GM18867 (cell line): Measurements from ENCODE around the gene FLVCR1.
"Not testable (repeated sequence)": the region's sequence is repeated elsewhere in the genome, so short reads cannot be mapped to it uniquely, and the experiment has no call there.

Experiments used
- ATAC-seq: cut with Tn5 transposase; IDR thresholded peaks from one replicate; pipeline ENCODE4 v1.9.1; 2021; ENCODE audit warnings: mild to moderate bottlenecking, moderate library complexity; ENCODE audit not compliant: unreplicated experiment

FLVCR1 gene

DNA sequence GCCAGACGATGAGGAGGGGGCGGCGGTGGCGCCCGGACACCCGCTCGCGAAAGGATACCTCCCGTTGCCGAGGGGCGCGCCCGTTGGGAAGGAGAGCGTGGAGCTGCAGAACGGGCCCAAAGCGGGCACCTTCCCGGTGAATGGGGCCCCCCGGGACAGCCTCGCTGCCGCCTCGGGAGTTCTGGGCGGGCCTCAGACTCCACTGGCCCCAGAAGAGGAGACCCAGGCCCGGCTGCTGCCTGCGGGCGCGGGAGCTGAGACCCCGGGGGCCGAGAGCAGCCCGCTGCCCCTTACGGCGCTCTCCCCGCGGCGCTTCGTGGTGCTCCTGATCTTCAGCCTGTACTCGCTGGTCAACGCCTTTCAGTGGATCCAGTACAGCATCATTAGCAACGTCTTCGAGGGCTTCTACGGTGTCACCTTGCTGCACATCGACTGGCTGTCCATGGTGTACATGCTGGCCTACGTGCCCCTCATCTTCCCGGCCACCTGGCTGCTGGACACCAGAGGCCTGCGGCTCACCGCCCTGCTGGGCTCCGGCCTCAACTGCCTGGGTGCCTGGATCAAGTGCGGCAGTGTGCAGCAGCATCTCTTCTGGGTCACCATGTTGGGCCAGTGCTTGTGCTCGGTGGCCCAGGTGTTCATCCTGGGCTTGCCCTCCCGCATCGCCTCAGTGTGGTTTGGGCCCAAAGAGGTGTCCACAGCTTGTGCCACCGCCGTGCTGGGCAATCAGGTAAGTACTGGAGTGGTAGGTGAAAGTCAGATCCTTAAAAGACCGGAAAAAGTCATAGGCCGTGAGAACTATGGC is 588 bp downstream of the FLVCR1 start:
- ATAC-seq, result peak; percentile 19

DNA sequence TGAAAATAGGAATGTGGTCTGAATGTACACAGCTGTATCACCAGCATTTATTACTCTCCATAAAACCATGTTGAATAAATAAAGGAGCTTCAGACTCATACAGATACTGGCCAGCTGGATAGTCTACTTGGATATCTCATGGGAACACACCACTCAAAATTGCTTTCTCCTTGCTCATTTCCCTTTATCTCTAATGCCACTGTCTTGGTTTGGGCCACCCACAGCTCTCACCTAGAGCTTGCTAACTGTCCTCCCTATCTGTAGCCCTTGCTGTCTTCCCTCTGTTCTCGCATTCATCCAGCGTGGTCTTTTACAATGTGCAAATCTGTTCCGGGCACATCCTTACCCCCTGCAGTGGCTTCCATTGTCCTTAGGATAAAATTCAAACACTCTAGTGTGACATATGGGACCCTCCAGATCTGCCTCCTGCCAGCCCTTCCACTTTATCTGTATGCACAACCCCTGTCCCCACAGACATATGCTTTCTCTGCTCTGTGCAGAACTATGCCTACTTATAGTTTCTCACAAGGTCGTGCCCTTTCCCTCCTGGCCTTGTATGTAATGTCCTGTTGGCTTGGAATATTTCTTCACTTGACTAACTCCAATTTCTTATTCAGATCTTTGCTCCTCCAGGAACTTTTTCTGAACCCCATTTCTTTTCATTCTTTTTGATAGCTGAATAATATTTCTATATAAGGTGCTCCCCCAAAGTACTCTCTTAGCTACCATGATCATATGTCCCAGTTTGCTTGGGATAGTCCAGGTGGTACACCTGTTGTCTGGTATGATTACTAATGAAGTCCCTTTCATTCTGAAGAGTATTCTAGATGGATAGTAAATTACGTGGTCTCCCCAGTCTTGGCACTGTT is 2.9 kb downstream of the FLVCR1 start:
- ATAC-seq, result no peak

DNA sequence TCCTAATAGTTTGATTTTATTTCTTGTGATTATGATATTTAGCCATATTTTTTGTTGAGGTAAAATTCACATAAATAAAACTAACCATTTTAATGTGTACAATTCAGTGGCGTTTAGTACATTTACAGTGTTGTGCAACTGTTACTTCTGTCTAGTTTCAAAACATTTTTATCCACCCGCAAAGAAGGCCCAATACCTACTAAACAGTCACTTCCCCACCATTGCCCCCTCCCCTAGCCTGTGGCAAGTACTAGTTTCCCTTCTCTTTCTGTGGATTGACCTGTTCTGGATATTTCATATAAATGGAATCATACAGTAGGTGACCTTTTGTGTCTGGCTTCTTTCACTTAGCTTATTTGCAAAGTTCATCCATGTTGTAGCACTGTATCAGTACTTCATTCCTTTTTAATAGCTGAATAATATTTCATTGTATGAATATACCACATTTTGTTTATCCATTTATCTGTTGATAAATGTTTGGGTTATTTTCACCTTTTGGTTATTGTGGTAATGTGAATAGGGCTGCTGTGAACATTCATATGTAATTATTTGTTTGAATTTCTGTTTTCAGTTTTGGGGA is 4.1 kb downstream of the FLVCR1 start:
- no peak for ATAC-seq

DNA sequence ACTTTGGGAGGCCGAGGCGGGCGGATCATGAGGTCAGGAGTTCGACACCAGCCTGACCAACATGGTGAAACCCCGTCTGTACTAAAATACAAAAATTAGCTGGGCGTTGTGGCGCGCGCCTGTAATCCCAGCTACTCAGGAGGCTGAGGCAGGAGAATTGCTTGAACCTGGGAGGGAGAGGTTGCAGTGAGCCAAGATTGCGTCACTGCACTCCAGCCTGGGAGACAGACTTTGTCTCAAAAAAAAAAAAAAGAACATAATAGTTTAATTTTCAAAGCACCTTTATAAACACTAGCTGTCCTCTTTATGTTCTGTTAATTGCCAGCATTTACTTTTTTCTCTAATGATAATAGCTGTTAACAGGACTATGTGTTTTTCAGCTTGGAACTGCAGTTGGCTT is 5.3 kb downstream of the FLVCR1 start:
- ATAC-seq, result not testable (repeated sequence)

DNA sequence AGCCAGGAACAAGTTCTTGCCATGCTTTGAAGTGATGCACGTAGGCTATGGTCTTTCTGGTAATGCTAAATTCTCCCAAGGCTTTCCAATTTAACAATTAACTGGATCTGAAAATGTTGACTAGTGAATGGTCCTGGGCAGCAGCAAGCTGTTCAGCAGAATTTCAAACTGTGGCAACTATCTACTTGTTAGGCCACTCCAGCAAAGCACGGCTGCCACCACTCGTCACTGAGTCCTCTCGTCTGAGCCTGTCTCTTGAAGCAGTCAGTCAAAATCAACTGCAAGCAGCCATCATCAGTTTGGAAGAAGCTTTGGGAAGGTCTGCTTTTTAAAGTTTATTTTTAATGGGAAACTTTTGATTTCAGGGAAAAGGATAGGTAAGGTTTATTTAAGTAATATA is 6.1 kb downstream of the FLVCR1 start:
- ATAC-seq, result no peak

DNA sequence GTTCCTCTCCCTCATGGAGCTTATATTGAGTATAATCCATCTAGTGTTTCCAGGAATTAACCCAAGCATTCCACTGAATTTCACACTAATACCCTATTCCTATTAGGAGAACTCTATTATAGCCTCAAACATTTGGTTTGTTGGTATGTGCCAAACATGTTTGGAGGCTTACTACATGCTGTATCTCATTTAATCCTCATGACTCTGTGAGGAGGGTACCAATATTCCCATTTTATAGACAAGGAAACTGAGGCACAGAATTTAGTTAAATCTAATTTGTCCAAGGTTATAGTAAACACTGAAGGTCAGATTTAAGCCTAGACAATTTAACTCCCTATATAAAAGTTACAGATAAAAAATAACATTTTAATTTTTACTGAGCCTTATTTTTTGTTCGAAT is 9.1 kb downstream of the FLVCR1 start:
- ATAC-seq, result no peak

DNA sequence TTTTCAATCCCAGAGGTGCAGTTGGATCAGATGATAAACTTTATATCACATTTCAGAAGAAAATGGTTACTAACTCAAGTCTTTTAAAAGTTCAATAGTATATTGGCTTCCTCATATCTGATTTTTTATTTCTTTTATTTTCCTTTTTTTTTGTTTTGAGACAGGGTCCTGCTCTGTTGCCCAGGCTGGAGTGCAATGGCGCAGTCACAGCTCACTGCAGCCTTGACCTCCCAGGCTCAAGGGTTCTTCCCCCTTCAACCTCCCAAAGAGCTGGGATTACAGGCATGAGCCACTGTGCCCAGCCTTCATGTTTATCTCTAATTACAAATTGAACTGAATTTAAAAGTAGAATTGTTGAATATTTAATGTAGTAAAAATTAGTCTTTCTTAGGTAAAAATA is 13.9 kb downstream of the FLVCR1 start:
- ATAC-seq, result no peak

DNA sequence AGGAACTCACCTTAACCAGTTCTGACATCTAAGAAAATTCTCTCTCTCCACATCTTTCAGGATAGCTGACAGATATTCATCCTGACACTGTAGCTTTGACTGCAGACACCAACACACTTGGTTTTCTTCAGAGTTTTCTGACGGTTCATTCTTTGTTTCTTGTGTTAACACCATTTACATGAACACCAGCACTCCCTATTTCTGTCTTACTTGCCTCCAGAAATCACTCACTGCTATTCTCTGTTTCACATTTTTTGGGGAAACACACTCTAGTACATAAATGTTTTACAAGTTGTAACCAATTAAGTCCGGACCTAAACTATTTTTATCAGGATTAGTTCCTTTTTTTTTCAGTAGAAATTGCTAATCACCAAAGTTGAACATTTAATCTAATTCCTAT is 15.4 kb downstream of the FLVCR1 start:
- peak; percentile 80 for ATAC-seq

DNA sequence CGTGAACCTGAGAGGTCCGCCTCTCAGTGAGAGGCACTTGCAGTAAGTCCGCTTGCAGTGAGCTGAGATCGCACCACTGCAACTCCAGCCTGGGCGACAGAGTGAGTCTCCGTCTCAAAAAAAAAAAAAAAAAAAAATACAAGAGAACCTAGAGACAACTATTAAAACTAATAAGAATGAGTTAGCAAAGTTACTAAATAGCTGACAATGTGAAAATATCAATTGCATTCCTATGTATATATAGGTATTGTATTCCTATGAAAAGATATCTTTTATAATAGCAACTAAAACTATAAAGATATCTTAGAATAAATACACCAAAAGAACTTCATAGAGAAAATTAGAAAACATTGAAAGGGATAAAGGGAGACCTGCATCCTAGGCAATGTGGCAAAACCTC is 20.3 kb downstream of the FLVCR1 start:
- no peak for ATAC-seq

DNA sequence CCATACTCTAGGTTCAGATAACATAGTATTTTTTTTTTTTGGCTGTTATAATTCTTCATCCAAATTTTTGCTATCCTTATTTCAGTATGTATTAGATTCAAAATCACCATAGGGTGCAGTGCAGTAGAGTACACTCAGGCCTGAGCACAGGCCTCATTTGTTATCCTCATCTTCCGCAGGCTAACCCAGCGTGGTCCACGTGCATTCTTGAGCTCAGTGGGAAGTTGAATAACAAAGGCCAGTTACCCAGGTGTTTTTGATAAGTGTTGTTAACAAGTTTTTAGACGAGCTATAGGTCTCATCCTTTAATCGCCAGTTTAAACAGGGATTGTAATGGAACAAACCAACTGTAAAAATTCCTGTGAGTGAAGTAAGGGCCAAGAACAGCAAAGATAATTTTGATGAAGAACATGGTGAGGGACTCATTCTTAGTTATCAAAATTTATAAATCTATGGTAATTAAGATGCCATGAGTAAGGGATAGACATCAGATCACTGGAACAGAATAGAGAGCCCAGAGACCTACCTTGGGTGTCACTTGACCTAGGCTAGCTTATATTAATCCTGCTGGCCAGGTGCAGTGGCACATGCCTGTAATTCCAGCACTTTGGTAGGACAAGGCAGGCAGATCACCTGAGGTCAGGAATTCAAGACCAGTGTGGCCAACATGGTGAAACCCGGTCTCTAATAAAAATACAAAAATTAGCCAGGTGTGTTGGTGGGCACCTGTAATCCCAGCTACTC is 22.0 kb downstream of the FLVCR1 start:
- no peak for ATAC-seq

DNA sequence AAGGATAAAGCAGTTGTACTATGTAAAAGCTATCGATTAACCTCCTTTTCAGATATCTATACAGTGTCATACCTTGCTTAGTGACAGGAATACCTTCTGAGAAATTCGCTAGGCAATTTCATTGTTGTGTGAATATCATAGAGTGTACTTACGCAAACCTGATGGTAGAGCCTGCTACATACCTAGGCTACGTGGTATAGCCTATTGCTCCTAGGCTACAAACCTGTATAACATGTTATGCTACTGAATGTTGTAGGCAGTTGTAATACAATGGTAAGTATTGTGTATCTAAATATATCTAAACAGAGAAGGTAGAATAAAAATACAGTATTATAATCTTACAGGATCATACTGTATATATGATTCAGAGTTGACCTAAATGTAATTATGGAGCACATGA is 26.5 kb downstream of the FLVCR1 start:
- ATAC-seq, result no peak

DNA sequence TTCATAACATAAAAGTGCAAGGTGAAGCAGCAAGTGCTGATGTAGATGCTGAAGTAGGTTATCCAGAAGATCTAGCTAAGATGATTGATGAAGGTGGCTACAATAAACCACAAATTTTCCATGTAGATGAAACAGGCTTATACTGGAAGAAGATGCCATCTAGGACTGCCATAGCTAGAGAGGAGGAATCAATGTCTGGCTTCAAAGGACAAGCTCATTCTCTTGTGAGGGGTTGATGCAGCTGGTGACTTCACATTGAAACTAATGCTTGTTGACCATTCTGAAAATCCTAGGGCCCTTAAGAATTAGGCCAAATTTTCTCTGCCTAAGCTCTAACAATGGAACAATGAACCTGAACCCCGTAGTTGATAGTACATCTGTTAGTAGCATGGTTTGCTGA is 34.0 kb downstream of the FLVCR1 start:
- ATAC-seq, result no peak

DNA sequence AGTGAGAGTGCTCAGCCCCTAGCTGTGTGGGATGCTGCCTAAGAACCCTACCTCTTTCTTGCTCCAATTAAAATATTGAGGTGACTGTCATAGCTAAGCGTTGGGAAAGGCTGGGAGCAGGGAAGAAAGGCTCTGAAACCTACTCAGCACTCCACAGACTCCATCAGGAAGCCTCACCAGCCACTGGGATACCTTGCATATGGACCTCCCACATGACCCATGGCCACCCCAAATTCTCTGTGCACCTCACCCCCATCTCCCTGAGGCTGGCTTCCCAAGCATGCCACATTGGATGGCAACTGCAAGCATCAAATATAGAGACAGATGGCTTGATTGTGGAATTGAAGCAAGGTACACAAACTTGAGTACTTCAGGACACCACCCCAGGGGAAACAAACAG is 41.8 kb downstream of the FLVCR1 start:
- no peak for ATAC-seq

DNA sequence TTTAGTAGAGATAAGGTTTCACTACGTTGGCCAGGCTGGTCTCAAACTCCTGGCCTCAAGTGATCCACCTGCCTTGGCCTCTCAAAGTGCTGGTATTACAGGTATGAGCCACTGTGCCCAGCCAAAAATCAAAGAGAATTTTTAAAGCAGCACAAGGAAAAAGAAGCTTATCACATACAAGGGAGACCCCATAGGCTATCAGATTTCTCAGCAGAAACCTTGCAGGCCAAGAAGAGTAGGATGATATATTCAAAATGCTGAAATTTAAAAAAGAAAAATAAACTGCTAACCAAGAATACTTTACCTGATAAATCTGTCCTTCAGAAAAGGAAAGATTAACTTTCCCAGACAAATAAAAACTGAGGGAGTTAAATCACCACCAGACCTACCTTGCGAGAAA is 43.2 kb downstream of the FLVCR1 start:
- ATAC-seq, result no peak

DNA sequence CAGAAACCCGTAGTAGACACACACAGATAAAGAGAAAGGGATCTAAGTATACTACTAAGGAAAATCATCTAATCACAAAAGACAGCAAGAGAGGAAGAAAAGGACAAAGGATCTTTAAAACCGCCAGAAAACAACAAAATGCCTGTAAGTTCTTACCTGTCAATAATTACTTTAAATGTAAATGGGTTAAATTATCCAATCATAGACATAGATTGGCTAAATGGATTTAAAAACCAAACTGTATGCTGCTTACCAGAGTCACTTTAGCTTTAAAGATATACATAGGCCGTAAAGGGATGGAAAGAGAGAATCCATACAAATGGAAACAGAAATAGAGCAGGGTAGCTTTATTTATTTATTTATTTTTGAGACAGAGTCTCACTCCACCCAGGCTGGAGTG is 44.0 kb downstream of the FLVCR1 start:
- no peak for ATAC-seq

DNA sequence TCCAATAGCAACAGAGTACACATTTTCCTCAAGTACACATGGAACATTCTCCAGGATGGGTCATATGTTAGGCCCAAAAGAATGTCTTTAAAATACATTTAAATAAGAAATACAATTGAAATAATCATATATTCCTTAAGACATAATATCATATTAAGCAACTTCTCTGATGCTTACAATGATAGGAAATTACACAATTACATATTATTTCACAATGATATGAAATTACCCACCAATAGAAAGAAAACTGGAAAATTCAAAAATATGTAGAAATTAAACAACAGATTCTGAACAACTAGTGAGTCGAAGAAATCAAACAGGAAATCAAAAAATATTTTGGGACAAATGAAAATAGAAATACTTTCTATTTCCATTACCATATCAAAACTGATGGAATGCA is 45.6 kb downstream of the FLVCR1 start:
- no peak for ATAC-seq

DNA sequence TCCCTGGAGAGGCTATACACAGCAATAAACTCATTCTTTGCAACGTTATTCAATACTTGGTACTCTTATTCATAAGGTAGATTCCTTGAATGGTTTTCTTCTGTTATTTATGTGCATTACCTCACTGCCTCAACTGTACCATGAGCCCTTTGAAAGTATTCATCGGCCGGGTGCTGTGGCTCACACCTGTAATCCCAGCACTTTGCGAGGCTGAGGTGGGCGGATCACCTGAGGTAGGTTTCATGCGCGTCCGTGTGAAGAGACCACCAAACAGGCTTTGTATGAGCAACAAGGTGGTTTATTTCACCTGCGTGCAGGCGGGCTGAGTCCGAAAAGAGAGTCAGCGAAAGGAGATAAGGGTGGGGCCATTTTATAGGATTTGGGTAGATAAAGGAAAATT is 50.0 kb downstream of the FLVCR1 start:
- ATAC-seq, result not testable (repeated sequence)

DNA sequence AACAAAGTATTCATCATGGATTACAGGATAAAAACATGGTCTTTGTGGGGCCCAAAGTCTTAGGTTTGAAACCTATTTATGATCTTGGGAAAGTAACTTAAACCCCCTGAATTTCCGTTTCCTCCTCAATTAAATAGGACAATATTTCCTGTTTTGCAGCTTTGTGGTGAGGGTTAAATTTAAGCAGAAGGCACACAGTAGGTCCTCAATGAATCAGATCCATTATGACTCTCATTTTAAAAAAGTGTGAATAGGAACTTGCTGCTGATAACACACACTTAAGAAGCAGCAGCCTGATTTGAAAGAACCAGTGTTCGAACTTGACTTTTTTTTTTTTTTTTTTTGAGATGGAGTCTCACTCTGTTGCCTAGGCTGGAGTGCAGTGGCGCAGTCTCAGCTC is 50.9 kb downstream of the FLVCR1 start:
- no peak for ATAC-seq

DNA sequence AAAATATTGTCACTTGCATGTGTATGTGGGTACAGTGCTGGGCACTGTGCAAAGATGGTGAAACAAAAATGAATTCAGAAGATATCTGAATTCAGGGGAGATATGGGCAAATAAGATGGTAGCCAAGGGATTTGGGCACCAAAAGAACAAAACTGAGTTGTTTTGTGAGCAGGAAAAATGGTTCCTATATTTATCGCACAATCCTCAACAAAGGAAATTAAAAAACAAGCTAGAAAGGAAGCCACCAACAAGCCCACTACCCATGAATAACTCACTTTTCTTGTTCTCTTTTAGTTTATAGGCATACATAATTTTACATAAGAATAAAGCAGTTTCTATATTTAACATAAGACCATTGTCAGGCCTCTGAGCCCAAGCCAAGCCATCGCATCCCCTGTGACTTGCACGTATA is 51.6 kb downstream of the FLVCR1 start:
- ATAC-seq, result no peak

DNA sequence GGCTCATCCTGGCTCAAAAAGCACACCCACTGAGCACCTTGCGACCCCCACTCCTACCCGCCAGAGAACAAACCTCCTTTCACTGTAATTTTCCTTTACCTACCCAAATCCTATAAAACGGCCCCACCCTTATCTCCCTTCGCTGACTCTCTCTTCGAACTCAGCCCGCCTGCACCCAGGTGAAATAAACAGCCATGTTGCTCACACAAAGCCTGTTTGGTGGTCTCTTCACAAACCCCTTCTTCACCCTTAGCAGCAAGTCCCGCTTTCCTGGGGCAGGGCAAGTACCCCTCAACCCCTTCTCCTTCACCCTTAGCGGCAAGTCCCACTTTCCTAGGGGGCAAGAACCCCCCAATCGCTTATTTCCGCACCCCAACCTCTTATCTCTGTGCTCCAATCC is 52.1 kb downstream of the FLVCR1 start:
- ATAC-seq, result not testable (repeated sequence)

DNA sequence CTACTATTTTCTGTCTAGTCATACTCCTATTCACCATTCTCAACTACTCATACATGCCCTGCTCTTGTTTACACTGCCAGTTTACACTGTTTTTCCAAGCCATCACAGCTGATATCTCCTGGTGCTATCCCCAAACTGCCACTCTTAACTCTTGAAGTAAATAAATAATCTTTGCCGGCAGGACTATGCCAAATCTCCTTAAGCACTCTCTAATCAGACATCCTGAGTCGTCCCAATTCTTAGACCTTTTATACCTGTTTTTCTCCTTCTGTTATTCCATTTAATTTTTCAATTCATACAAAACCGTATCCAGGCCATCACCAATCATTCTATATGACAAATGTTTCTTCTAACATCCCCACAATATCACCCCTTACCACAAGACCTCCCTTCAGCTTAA is 55.6 kb downstream of the FLVCR1 start:
- ATAC-seq, result not testable (repeated sequence)
